Progenitor cell of endocrine pancreas (in vitro differentiated cells): Measurements from ENCODE around the gene MRPL20. TPM values are rescaled to one million over a fixed set of nuclear protein-coding genes. Genes with fewer than 3 reads are reported as not detected.
"Not testable (repeated sequence)": the region's sequence is repeated elsewhere in the genome, so short reads cannot be mapped to it uniquely, and the experiment has no call there.

Experiments used
- DNase-seq: peaks from one replicate; pipeline ENCODE4 v3.0.0; 2021; ENCODE audit warnings: low spot score; ENCODE audit not compliant: unreplicated experiment
- H3K27ac Mint-ChIP-seq: 2 replicates; pipeline ENCODE4 v1.8.0; 2021; ENCODE audit warnings: mild to moderate bottlenecking, moderate library complexity, mixed read lengths
- H3K27me3 Mint-ChIP-seq: 2 replicates; pipeline ENCODE4 v1.8.0; 2021; ENCODE audit warnings: mixed read lengths
- H3K36me3 Mint-ChIP-seq: 2 replicates; pipeline ENCODE4 v1.8.0; 2022; ENCODE audit warnings: mixed read lengths; ENCODE audit not compliant: insufficient read depth
- H3K4me1 Mint-ChIP-seq: 2 replicates; pipeline ENCODE4 v1.8.0; 2021; ENCODE audit warnings: low read depth, mixed read lengths
- H3K4me3 Mint-ChIP-seq: 2 replicates; pipeline ENCODE4 v1.8.0; 2021; ENCODE audit warnings: low read depth, mild to moderate bottlenecking, moderate library complexity, mixed read lengths
- H3K9me3 Mint-ChIP-seq: 2 replicates; pipeline ENCODE4 v1.8.0; 2021; ENCODE audit warnings: low read depth, mixed read lengths
- CTCF ChIP-seq: fragments of 200-600 bp; sonication (generic); IDR thresholded peaks from one replicate; pipeline ENCODE4 v1.5.0; 2021; ENCODE audit warnings: antibody characterized with exemption, mild to moderate bottlenecking; ENCODE audit not compliant: unreplicated experiment
- total RNA-seq: library from RNA; stranded (reverse); gene quantifications from 2 replicates; pipeline ENCODE4 v1.2.1, GENCODE V29; 2021

Gene MRPL20
- total RNA-seq, 1 donor from 2014 or later, result 109 TPM

DNA sequence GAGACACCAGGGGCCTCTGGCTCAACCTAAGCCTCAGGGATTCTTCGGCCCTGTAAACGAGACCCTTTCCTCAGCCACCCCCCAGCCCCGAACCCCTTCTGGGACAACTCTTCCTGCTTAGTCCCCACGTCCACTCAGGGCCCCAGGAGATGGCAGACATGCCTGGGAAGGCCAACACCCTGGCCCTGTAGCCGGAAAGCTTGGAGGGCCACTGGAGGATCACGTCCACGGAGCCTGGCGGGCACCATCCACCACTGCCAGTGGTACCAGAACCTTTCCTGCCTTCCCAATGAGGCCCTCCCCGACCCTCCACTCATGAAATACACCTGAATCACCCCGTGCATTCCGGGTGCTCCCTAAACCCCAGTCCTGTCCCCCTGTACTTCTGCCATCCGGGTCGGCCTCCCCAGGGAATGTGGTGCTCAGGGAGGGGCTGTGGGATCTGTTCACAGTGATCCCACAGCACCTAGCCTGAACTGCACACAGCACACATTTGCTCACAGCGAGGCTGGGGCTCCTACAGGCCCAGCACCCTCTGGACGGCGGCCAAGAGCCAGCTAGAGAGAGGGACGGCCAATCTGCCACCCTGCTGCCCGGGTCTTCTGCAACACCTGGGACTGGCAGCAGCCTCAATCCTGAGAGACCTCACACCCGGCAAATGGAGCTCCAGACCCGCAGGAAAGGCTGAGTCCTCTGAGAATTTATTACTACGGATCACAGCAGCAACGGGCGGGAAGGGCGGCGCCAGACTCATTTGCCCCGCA is 33.9 kb downstream of the MRPL20 start:
- Mint-ChIP-seq H3K4me3 (peak overlapping the region; percentile 87), H3K4me1 (peaks cover 3% of the 10 kb centered on the region), H3K9me3 (no peaks in the 10 kb centered on the region), H3K27ac (no peak overlapping the region), H3K27me3 (no peaks in the 10 kb centered on the region), H3K36me3 (peaks cover 3% of the 10 kb centered on the region)
- TF ChIP-seq CTCF, result no peak
- no peak for DNase-seq

DNA sequence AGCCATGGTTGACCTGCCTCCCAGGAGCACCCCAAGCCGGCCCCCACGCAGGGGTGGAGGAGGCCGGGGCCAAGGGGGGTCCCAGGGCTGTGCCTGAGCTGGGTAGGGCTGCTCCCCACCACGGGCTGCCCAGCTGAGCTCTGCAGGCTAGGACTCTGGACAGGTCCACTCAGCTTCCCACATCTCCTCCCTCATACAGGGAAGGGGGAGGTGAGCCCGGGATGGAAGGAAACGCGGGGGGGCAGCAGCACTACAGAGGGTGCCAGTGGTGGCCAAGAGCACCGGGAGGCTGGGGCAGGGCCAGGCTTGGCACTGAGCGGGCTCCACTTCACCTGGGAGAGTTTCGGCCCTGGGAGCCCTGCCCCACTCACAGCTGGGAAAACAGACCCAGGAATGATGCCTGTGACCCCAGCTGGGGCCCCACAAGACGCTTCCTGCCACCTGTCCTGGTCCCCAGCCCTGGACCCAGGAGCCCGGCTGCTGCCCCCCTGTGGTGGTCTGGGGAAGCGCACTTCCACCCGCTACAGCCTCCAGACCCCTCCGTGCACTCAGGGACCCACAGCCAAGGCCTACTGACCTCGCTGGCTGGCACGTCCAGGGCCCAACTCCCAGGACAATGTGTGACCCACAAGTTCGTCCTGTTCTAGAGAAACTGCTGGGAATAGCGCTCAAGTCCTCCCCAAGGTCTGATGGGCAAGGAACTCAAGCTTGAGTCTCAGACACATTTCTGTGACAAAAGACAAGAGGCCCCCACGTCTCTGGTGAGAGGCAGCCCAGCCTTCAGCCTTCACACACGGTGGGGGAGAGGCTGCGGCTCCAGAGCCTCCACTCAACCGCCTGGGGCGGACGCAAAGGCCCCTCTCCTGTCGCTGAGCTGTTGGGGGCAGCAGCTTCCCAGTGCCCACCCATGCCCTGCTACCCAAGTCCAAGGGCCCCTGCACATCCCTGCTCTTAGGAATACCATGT is 35.1 kb downstream of the MRPL20 start:
- Mint-ChIP-seq H3K27me3 (no peaks in the 10 kb centered on the region), H3K27ac (no peak overlapping the region), H3K4me1 (peaks cover 3% of the 10 kb centered on the region), H3K36me3 (peaks cover 3% of the 10 kb centered on the region), H3K9me3 (no peaks in the 10 kb centered on the region), H3K4me3 (peak overlapping the region; percentile 52)
- peak; percentile 89 for TF ChIP-seq CTCF
- DNase-seq, result peak; percentile 80

GRCh38 chr1:1371364-1371745 is 35.7 kb downstream of the MRPL20 start:
- Mint-ChIP-seq H3K36me3 (peaks cover 3% of the 10 kb centered on the region), H3K4me1 (peaks cover 3% of the 10 kb centered on the region), H3K9me3 (no peaks in the 10 kb centered on the region), H3K27me3 (no peaks in the 10 kb centered on the region), H3K4me3 (no peak overlapping the region), H3K27ac (no peak overlapping the region)
- DNase-seq, result no peak
- TF ChIP-seq CTCF, result no peak

DNA sequence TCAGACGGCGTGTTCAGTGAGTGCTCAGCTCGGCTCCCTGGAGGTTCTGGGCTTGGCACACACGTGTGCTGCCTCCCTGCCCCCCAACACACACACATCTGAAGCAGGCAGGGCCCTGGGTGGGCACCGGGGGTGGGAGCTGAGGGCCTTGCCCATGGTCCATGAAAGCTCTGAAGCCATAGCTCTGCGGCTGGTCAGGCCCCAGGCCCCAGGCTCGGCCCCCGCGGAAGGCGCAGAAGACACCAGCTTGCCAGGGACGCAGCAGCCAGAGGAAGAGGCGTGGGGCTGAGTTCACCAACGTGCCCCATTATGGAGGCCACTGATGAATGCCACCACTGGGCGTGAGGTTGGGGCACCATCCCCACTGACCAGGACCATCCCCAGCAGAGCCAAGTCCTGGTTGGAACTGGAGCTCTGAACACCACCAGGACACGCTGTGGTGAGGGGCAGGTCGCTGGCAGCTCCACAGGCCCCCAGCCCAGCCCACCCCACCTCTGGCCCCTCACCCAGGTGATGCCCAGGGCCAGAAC is 36.3 kb downstream of the MRPL20 start:
- peaks cover 3% of the 10 kb centered on the region for H3K36me3 Mint-ChIP-seq
- H3K9me3 Mint-ChIP-seq, result no peaks in the 10 kb centered on the region
- no peak for DNase-seq
- no peaks in the 10 kb centered on the region for H3K27me3 Mint-ChIP-seq
- H3K27ac Mint-ChIP-seq, result no peak overlapping the region
- peaks cover 3% of the 10 kb centered on the region for H3K4me1 Mint-ChIP-seq
- TF ChIP-seq CTCF, result no peak
- no peak overlapping the region for H3K4me3 Mint-ChIP-seq

DNA sequence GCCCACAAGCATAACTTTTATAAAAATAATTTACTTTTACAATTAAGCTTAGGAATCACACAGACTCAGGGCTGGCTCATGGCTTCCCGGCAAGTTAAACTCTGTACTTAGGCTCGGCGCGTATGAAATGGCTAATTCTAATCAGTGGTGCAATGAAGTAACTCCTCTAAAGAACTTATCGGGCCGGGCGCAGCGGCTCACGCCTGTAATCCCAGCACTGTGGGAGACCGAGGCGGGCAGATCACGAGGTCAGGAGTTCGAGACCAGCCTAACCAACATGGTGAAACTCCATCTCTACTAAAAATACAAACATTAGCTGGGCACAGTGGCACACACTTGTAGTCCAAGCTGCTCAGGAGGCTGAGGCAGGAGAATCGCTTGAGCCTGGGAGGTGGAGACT is 37.0 kb downstream of the MRPL20 start:
- not testable (repeated sequence) for H3K4me1 Mint-ChIP-seq, H3K27me3 Mint-ChIP-seq, H3K9me3 Mint-ChIP-seq, H3K27ac Mint-ChIP-seq, DNase-seq, H3K36me3 Mint-ChIP-seq
- peak overlapping the region; percentile 14 for H3K4me3 Mint-ChIP-seq
